OCI-LY7 (cell line): ENCODE data around the gene SIGLEC1.

Experiments used
- EZH2phosphoT487 ChIP-seq: fragments of 200-600 bp; sonication (generic); IDR thresholded peaks from 2 replicates; pipeline ENCODE4 v1.6.1; 2018; ENCODE audit warnings: low read depth, borderline replicate concordance, mild to moderate bottlenecking, mixed run types, antibody characterized with exemption, low read length, moderate library complexity, mixed read lengths
- TF ChIP-seq, protein P1 (sequence below): fragments of 200-600 bp; sonication (generic); conservative IDR thresholded peaks from 2 replicates; pipeline ENCODE4 v1.5.1; 2014; ENCODE audit warnings: mild to moderate bottlenecking, antibody characterized with exemption, low read length, moderate library complexity, mixed read lengths

DNA sequence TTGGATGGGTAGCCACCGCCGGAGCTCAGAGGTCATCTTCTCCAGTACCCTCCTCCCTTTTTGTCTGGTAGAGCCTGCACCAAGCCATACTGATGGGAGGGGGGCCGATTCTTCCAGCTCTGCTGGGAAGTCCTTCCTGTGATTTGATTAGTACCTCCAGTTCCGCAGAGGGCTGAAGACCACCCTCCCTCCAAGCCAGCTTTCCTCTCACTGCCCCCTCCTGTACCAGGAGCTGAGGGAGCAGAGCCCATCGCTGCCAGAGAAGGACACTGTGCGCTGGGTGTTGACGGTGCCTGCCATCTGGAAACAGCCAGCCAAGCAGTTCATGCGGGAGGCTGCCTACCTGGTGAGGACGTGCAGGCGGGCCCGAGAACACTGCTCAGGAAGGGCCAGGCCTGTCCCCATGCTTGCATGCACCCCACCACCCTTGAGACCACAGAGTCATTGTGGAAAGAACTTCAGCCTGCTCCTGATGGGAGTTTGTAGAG is 33.3 kb upstream of the SIGLEC1 start:
- TF ChIP-seq, protein P1, sequence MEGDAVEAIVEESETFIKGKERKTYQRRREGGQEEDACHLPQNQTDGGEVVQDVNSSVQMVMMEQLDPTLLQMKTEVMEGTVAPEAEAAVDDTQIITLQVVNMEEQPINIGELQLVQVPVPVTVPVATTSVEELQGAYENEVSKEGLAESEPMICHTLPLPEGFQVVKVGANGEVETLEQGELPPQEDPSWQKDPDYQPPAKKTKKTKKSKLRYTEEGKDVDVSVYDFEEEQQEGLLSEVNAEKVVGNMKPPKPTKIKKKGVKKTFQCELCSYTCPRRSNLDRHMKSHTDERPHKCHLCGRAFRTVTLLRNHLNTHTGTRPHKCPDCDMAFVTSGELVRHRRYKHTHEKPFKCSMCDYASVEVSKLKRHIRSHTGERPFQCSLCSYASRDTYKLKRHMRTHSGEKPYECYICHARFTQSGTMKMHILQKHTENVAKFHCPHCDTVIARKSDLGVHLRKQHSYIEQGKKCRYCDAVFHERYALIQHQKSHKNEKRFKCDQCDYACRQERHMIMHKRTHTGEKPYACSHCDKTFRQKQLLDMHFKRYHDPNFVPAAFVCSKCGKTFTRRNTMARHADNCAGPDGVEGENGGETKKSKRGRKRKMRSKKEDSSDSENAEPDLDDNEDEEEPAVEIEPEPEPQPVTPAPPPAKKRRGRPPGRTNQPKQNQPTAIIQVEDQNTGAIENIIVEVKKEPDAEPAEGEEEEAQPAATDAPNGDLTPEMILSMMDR = no peak
- no peak for TF ChIP-seq EZH2phosphoT487
